DOHH2 (cell line): ENCODE data around the gene ABHD17C.

ENCODE experiments used
- H3F3A ChIP-seq: fragments of 200-600 bp; sonication (generic), shearing (Covaris generic); 2 replicates; pipeline ENCODE4 v1.6.0; 2016; ENCODE audit warnings: antibody characterized with exemption, mild to moderate bottlenecking; ENCODE audit not compliant: control insufficient read depth, insufficient read depth
- H3K27ac ChIP-seq: fragments of 200-600 bp; sonication (generic); 2 replicates; pipeline ENCODE4 v1.5.1; 2014; ENCODE audit warnings: low read depth, mild to moderate bottlenecking, low read length, moderate library complexity
- H3K27me3 ChIP-seq: fragments of 200-600 bp; sonication (generic); 2 replicates; pipeline ENCODE4 v1.6.1; 2014; ENCODE audit warnings: mild to moderate bottlenecking, low read length, mixed read lengths; ENCODE audit not compliant: control insufficient read depth
- H3K36me3 ChIP-seq: fragments of 200-600 bp; sonication (generic); 2 replicates; pipeline ENCODE4 v1.6.1; 2014; ENCODE audit warnings: mild to moderate bottlenecking, low read length, moderate library complexity, mixed read lengths; ENCODE audit not compliant: control insufficient read depth
- H3K4me1 ChIP-seq: fragments of 200-600 bp; sonication (generic); 2 replicates; pipeline ENCODE4 v1.6.1; 2014; ENCODE audit warnings: mild to moderate bottlenecking, low read length, mixed read lengths; ENCODE audit not compliant: control insufficient read depth
- H3K4me2 ChIP-seq: fragments of 200-600 bp; sonication (generic); 2 replicates; pipeline ENCODE4 v1.6.0; 2014; ENCODE audit warnings: mild to moderate bottlenecking, low read length, moderate library complexity
- H3K4me3 ChIP-seq: fragments of 200-600 bp; sonication (generic); 2 replicates; pipeline ENCODE4 v1.5.1; 2014; ENCODE audit warnings: mild to moderate bottlenecking, low read length, mixed read lengths
- H3K79me2 ChIP-seq: fragments of 200-600 bp; sonication (generic); 2 replicates; pipeline ENCODE4 v1.6.1; 2014; ENCODE audit warnings: mild to moderate bottlenecking, low read length, mixed read lengths; ENCODE audit not compliant: control insufficient read depth
- H3K9me2 ChIP-seq: fragments of 200-600 bp; sonication (generic); replicated peaks from 2 replicates; pipeline ENCODE4 v1.6.1; 2014; ENCODE audit warnings: mild to moderate bottlenecking, low read length, mixed read lengths; ENCODE audit not compliant: control insufficient read depth
- H3K9me3 ChIP-seq: fragments of 200-600 bp; sonication (generic); 2 replicates; pipeline ENCODE4 v1.6.1; 2014; ENCODE audit warnings: antibody characterized with exemption, low read length, mixed read lengths; ENCODE audit not compliant: control insufficient read depth, insufficient read depth
- H4K20me1 ChIP-seq: fragments of 200-600 bp; sonication (generic); 2 replicates; pipeline ENCODE4 v1.6.0; 2014; ENCODE audit warnings: low read depth, mild to moderate bottlenecking, antibody characterized with exemption, low read length, moderate library complexity; ENCODE audit not compliant: control insufficient read depth, insufficient read depth
- EZH2phosphoT487 ChIP-seq: fragments of 200-600 bp; sonication (generic); IDR thresholded peaks from 2 replicates; pipeline ENCODE4 v1.6.1; 2017; ENCODE audit warnings: borderline replicate concordance, mild to moderate bottlenecking, antibody characterized with exemption, low read length, moderate library complexity, mixed read lengths
- TF ChIP-seq, protein P1 (sequence below): fragments of 200-600 bp; sonication (generic); IDR thresholded peaks from one replicate; pipeline ENCODE4 v1.5.1; 2014; ENCODE audit warnings: antibody characterized with exemption, mild to moderate bottlenecking, low read depth, low read length; ENCODE audit not compliant: poor library complexity, severe bottlenecking

Gene ABHD17C

GRCh38 chr15:80730926-80731325 is 35.8 kb downstream of the ABHD17C start:
- Histone ChIP-seq H3K36me3 (no peaks in the 10 kb centered on the region), H3K79me2 (no peaks in the 10 kb centered on the region), H4K20me1 (no peaks in the 10 kb centered on the region), H3K27me3 (no peaks in the 10 kb centered on the region), H3K4me3 (no peak overlapping the region), H3K9me2 (no peaks in the 10 kb centered on the region), H3K4me2 (no peak overlapping the region), H3K9me3 (no peaks in the 10 kb centered on the region), H3K4me1 (no peaks in the 10 kb centered on the region), H3F3A (no peaks in the 10 kb centered on the region), H3K27ac (no peak overlapping the region)
- no peak for TF ChIP-seq EZH2phosphoT487
- TF ChIP-seq, protein P1, sequence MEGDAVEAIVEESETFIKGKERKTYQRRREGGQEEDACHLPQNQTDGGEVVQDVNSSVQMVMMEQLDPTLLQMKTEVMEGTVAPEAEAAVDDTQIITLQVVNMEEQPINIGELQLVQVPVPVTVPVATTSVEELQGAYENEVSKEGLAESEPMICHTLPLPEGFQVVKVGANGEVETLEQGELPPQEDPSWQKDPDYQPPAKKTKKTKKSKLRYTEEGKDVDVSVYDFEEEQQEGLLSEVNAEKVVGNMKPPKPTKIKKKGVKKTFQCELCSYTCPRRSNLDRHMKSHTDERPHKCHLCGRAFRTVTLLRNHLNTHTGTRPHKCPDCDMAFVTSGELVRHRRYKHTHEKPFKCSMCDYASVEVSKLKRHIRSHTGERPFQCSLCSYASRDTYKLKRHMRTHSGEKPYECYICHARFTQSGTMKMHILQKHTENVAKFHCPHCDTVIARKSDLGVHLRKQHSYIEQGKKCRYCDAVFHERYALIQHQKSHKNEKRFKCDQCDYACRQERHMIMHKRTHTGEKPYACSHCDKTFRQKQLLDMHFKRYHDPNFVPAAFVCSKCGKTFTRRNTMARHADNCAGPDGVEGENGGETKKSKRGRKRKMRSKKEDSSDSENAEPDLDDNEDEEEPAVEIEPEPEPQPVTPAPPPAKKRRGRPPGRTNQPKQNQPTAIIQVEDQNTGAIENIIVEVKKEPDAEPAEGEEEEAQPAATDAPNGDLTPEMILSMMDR: no peak

GRCh38 chr15:80732167-80732566 is 37.1 kb downstream of the ABHD17C start:
- H3K79me2 ChIP-seq: no peaks in the 10 kb centered on the region
- H4K20me1 ChIP-seq: no peaks in the 10 kb centered on the region
- no peak overlapping the region for H3K4me3 ChIP-seq
- no peaks in the 10 kb centered on the region for H3F3A ChIP-seq
- H3K27ac ChIP-seq: no peak overlapping the region
- TF ChIP-seq, protein P1: no peak
- TF ChIP-seq EZH2phosphoT487: no peak
- H3K27me3 ChIP-seq: no peaks in the 10 kb centered on the region
- H3K36me3 ChIP-seq: no peaks in the 10 kb centered on the region
- no peak overlapping the region for H3K4me2 ChIP-seq
- no peaks in the 10 kb centered on the region for H3K9me2 ChIP-seq
- H3K4me1 ChIP-seq: no peaks in the 10 kb centered on the region
- H3K9me3 ChIP-seq: no peaks in the 10 kb centered on the region

DNA sequence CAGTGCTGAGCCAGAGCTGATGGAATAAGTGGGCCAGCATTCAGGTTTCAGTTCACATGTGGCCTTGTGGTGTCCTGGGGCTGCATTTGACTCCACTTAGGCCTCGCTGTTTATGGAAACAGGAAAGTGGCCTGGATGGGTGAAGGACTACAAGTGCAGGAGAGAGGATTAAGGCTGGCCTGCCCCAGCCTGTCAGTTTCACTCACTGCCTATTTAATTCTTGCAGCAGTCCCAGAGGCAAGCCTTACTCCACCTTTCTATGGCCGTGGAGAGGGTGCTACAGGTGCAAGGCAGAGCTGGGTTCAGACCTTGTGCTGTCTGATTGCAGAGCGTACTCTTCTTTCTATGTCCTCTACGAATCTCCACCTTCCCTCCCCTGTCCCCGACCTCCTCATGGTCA is 37.7 kb downstream of the ABHD17C start:
- H3F3A ChIP-seq: no peaks in the 10 kb centered on the region
- H3K9me2 ChIP-seq: no peaks in the 10 kb centered on the region
- H4K20me1 ChIP-seq: no peaks in the 10 kb centered on the region
- no peak overlapping the region for H3K27ac ChIP-seq
- H3K4me1 ChIP-seq: no peaks in the 10 kb centered on the region
- no peaks in the 10 kb centered on the region for H3K9me3 ChIP-seq
- H3K27me3 ChIP-seq: no peaks in the 10 kb centered on the region
- H3K4me3 ChIP-seq: no peak overlapping the region
- no peaks in the 10 kb centered on the region for H3K36me3 ChIP-seq
- TF ChIP-seq, protein P1: no peak
- TF ChIP-seq EZH2phosphoT487: no peak
- H3K79me2 ChIP-seq: no peaks in the 10 kb centered on the region
- no peak overlapping the region for H3K4me2 ChIP-seq

GRCh38 chr15:80733460-80733859 is 38.4 kb downstream of the ABHD17C start:
- Histone ChIP-seq H3K79me2 (no peaks in the 10 kb centered on the region), H3K27ac (no peak overlapping the region)

More at GRCh38 chr15:80733460-80733859, 38.4 kb downstream of the ABHD17C start:
- Histone ChIP-seq H3K9me2 (no peaks in the 10 kb centered on the region), H3K4me2 (no peak overlapping the region), H3K27me3 (no peaks in the 10 kb centered on the region), H3K4me1 (no peaks in the 10 kb centered on the region), H4K20me1 (no peaks in the 10 kb centered on the region), H3K36me3 (no peaks in the 10 kb centered on the region), H3K4me3 (no peak overlapping the region), H3K9me3 (no peaks in the 10 kb centered on the region), H3F3A (no peaks in the 10 kb centered on the region)
- TF ChIP-seq, protein P1: no peak
- no peak for TF ChIP-seq EZH2phosphoT487
